Smooth muscle cell (in vitro differentiated cells): Measurements from ENCODE around the gene SLC44A1. TPM values are rescaled to one million over a fixed set of nuclear protein-coding genes. Genes with fewer than 3 reads are reported as not detected.

Experiments
- DNase-seq: peaks from one replicate; lab custom pipeline; 2025; ENCODE audit not compliant: unreplicated experiment; lab: John Stamatoyannopoulos, UW
- H2AFZ ChIP-seq: fragments of 200-600 bp; sonication (generic); 2 replicates; pipeline ENCODE4 v1.6.0; 2016; ENCODE audit warnings: antibody characterized with exemption, low read depth, mild to moderate bottlenecking
- H3F3A ChIP-seq: fragments of 200-600 bp; sonication (generic); 2 replicates; pipeline ENCODE4 v1.6.0; 2017; ENCODE audit warnings: antibody characterized with exemption, low read depth
- H3K27ac ChIP-seq: fragments of 200-600 bp; sonication (generic); 2 replicates; pipeline ENCODE4 v1.5.1; 2016; ENCODE audit warnings: low read depth, mild to moderate bottlenecking
- H3K27me3 ChIP-seq: fragments of 200-600 bp; sonication (generic); 2 replicates; pipeline ENCODE4 v1.6.1; 2016; ENCODE audit warnings: low read depth, mild to moderate bottlenecking
- H3K36me3 ChIP-seq: fragments of 200-600 bp; sonication (generic); 2 replicates; pipeline ENCODE4 v1.5.1; 2016; ENCODE audit warnings: low read depth
- H3K4me1 ChIP-seq: fragments of 200-600 bp; sonication (generic); 2 replicates; pipeline ENCODE4 v1.5.1; 2016; ENCODE audit warnings: low read depth
- H3K4me2 ChIP-seq: fragments of 200-600 bp; sonication (generic); 2 replicates; pipeline ENCODE4 v1.6.0; 2016; ENCODE audit warnings: mild to moderate bottlenecking
- H3K4me3 ChIP-seq: fragments of 200-600 bp; sonication (generic); 2 replicates; pipeline ENCODE4 v1.5.1; 2016; ENCODE audit warnings: mild to moderate bottlenecking
- H3K79me2 ChIP-seq: fragments of 200-600 bp; sonication (generic); 2 replicates; pipeline ENCODE4 v1.6.0; 2016; ENCODE audit warnings: low read depth, mild to moderate bottlenecking
- H3K9ac ChIP-seq: fragments of 200-600 bp; sonication (generic); 2 replicates; pipeline ENCODE4 v1.6.0; 2016; ENCODE audit warnings: low read depth
- H3K9me3 ChIP-seq: fragments of 200-600 bp; sonication (generic); replicated peaks from 2 replicates; pipeline ENCODE4 v1.5.1; 2016; ENCODE audit warnings: low read depth
- H4K20me1 ChIP-seq: fragments of 200-600 bp; sonication (generic); 2 replicates; pipeline ENCODE4 v1.6.0; 2016; ENCODE audit warnings: low read depth
- CTCF ChIP-seq: fragments of 200-600 bp; sonication (generic); IDR thresholded peaks from 2 replicates; pipeline ENCODE4 v1.5.1; 2017; ENCODE audit warnings: borderline replicate concordance, mild to moderate bottlenecking, antibody characterized with exemption; ENCODE audit not compliant: insufficient read depth, poor library complexity, severe bottlenecking
- WGBS: methylation state at CpG from one replicate; pipeline ENCODE4 v1.1.7; 2016; ENCODE audit warnings: low lambda C conversion rate; 5-methylcytosine and 5-hydroxymethylcytosine counted together
- polyA plus RNA-seq: library from polyadenylated mRNA; unstranded; fragments of >200 nt; fragmentation: Nextera tagmentation; extraction: Ambion mirVana; gene quantifications from 2 replicates; pipeline ENCODE4 v1.2.1, GENCODE V29; 2016
- total RNA-seq: library from RNA; depleted of rRNA; stranded (reverse); fragments of >200 nt; gene quantifications from 2 replicates; pipeline ENCODE4 v1.2.3, GENCODE V29; 2014

Gene SLC44A1
- total and polyA plus RNA-seq, 2 experiments from 2014 or later = 14.0 to 22.2 TPM

GRCh38 chr9:105278751-105279150 is 34.3 kb downstream of the SLC44A1 start:
- no peak overlapping the region for H3K4me2 ChIP-seq
- H3K9ac ChIP-seq = no peak overlapping the region
- no peak overlapping the region for H2AFZ ChIP-seq
- H3K4me1 ChIP-seq = no peaks in the 10 kb centered on the region
- no peaks in the 10 kb centered on the region for H3F3A ChIP-seq
- no peaks in the 10 kb centered on the region for H4K20me1 ChIP-seq
- no peaks in the 10 kb centered on the region for H3K27me3 ChIP-seq
- peaks cover 34% of the 10 kb centered on the region for H3K79me2 ChIP-seq
- no peak for TF ChIP-seq CTCF
- H3K36me3 ChIP-seq = no peaks in the 10 kb centered on the region
- H3K27ac ChIP-seq = no peak overlapping the region
- H3K9me3 ChIP-seq = no peaks in the 10 kb centered on the region
- WGBS = 95% methylated on average over 4 of the region's 4 CpGs
- no peak overlapping the region for H3K4me3 ChIP-seq
- no peak for DNase-seq

GRCh38 chr9:105280691-105281090 is 36.2 kb downstream of the SLC44A1 start:
- H3K4me3 ChIP-seq = no peak overlapping the region
- peak overlapping the region; percentile 34 for H3K9ac ChIP-seq
- H3F3A ChIP-seq = no peaks in the 10 kb centered on the region
- no peak for TF ChIP-seq CTCF
- no peaks in the 10 kb centered on the region for H4K20me1 ChIP-seq
- WGBS = 63% methylated on average over 2 of the region's 2 CpGs
- no peak overlapping the region for H2AFZ ChIP-seq
- H3K27ac ChIP-seq = peak overlapping the region; percentile 69
- H3K4me1 ChIP-seq = no peaks in the 10 kb centered on the region
- no peaks in the 10 kb centered on the region for H3K27me3 ChIP-seq
- peaks cover 31% of the 10 kb centered on the region for H3K79me2 ChIP-seq
- H3K36me3 ChIP-seq = no peaks in the 10 kb centered on the region
- no peak overlapping the region for H3K4me2 ChIP-seq
- no peaks in the 10 kb centered on the region for H3K9me3 ChIP-seq
- DNase-seq = no peak

GRCh38 chr9:105281272-105281671 is 36.8 kb downstream of the SLC44A1 start:
- Histone ChIP-seq H3K4me2 (no peak overlapping the region), H3K4me1 (no peaks in the 10 kb centered on the region), H3K79me2 (peaks cover 31% of the 10 kb centered on the region), H4K20me1 (no peaks in the 10 kb centered on the region), H3K27ac (peak overlapping the region; percentile 69), H3K9me3 (no peaks in the 10 kb centered on the region), H3K4me3 (no peak overlapping the region), H3F3A (no peaks in the 10 kb centered on the region), H3K36me3 (no peaks in the 10 kb centered on the region), H2AFZ (no peak overlapping the region), H3K27me3 (no peaks in the 10 kb centered on the region), H3K9ac (peak overlapping the region; percentile 34)
- WGBS = 86% methylated on average over 4 of the region's 4 CpGs
- no peak for TF ChIP-seq CTCF
- no peak for DNase-seq

- Histone ChIP-seq H3F3A (no peaks in the 10 kb centered on the region), H3K4me2 (peak overlapping the region; percentile 17), H4K20me1 (no peaks in the 10 kb centered on the region), H3K9ac (no peak overlapping the region), H3K4me3 (no peak overlapping the region), H3K4me1 (no peaks in the 10 kb centered on the region), H3K27me3 (no peaks in the 10 kb centered on the region), H2AFZ (no peak overlapping the region), H3K27ac (peak overlapping the region; percentile 69), H3K36me3 (no peaks in the 10 kb centered on the region), H3K9me3 (no peaks in the 10 kb centered on the region), H3K79me2 (peaks cover 38% of the 10 kb centered on the region)
- TF ChIP-seq CTCF = no peak
- WGBS = 25% methylated on average over 1 of the region's 1 CpG
- DNase-seq = no peak
These were observed 37.5 kb downstream of the SLC44A1 start for GRCh38 chr9:105281926-105282325.
